H9 (cell line): ENCODE results near the gene ERVFRD-1. TPM values are rescaled to one million over a fixed set of nuclear protein-coding genes. Genes with fewer than 3 reads are reported as not detected.

ENCODE experiments used
- DNase-seq: peaks from one replicate; pipeline ENCODE4 v3.0.0-alpha.2; 2017
- H2AFZ ChIP-seq: one replicate; pipeline ENCODE4 v1.6.1; 2013; ENCODE audit warnings: mild to moderate bottlenecking, low read length, control low read depth, moderate library complexity
- H2AK5ac ChIP-seq: 2 replicates; pipeline ENCODE4 v1.6.1; 2013; ENCODE audit warnings: low read length, control low read depth, mixed read lengths; ENCODE audit not compliant: insufficient read length
- H2BK120ac ChIP-seq: one replicate; pipeline ENCODE4 v1.6.1; 2013; ENCODE audit warnings: low read depth, mild to moderate bottlenecking, low read length, control low read depth, inconsistent platforms; ENCODE audit not compliant: poor library complexity, severe bottlenecking
- H2BK12ac ChIP-seq: 2 replicates; pipeline ENCODE4 v1.6.1; 2013; ENCODE audit warnings: low read length, control low read depth, mixed read lengths, low read depth; ENCODE audit not compliant: insufficient read length
- H2BK15ac ChIP-seq: 2 replicates; pipeline ENCODE4 v1.6.1; 2013; ENCODE audit warnings: low read depth, low read length, control low read depth
- H2BK20ac ChIP-seq: one replicate; pipeline ENCODE4 v1.6.1; 2013; ENCODE audit warnings: low read depth, mild to moderate bottlenecking, low read length, control low read depth, inconsistent platforms; ENCODE audit not compliant: poor library complexity, severe bottlenecking
- H2BK5ac ChIP-seq: 2 replicates; pipeline ENCODE4 v1.6.1; 2013; ENCODE audit warnings: low read length, control low read depth, mixed read lengths; ENCODE audit not compliant: insufficient read length
- H3K14ac ChIP-seq: 2 replicates; pipeline ENCODE4 v1.6.1; 2013; ENCODE audit warnings: low read length, control low read depth; ENCODE audit not compliant: insufficient read depth
- H3K18ac ChIP-seq: 2 replicates; pipeline ENCODE4 v1.6.1; 2013; ENCODE audit warnings: low read depth, mild to moderate bottlenecking, mixed read lengths, low read length, control low read depth; ENCODE audit not compliant: insufficient read length
- H3K23ac ChIP-seq: 2 replicates; pipeline ENCODE4 v1.6.1; 2013; ENCODE audit warnings: low read length, control low read depth, mixed read lengths, low read depth; ENCODE audit not compliant: insufficient read length
- H3K23me2 ChIP-seq: 2 replicates; pipeline ENCODE4 v1.6.1; 2013; ENCODE audit warnings: low read depth, mild to moderate bottlenecking, mixed read lengths, low read length, control low read depth; ENCODE audit not compliant: insufficient read length, poor library complexity, severe bottlenecking
- H3K27ac ChIP-seq: 2 replicates; pipeline ENCODE4 v1.5.1; 2013; ENCODE audit warnings: low read length, control low read depth, mixed read lengths, low read depth; ENCODE audit not compliant: insufficient read length
- H3K27me3 ChIP-seq: 2 replicates; pipeline ENCODE4 v1.6.1; 2013; ENCODE audit warnings: low read length, control low read depth, inconsistent platforms; ENCODE audit not compliant: insufficient read depth
- H3K4ac ChIP-seq: 2 replicates; pipeline ENCODE4 v1.6.1; 2013; ENCODE audit warnings: low read depth, mild to moderate bottlenecking, control low read depth, inconsistent platforms, low read length, moderate library complexity
- H3K4me1 ChIP-seq: 2 replicates; pipeline ENCODE4 v1.6.1; 2013; ENCODE audit warnings: low read length, control low read depth, inconsistent platforms; ENCODE audit not compliant: insufficient read depth
- H3K4me2 ChIP-seq: 2 replicates; pipeline ENCODE4 v1.6.1; 2013; ENCODE audit warnings: low read length, control low read depth, mixed read lengths; ENCODE audit not compliant: insufficient read length, insufficient read depth
- H3K56ac ChIP-seq: 2 replicates; pipeline ENCODE4 v1.6.1; 2013; ENCODE audit warnings: low read depth, mild to moderate bottlenecking, mixed read lengths, low read length, control low read depth; ENCODE audit not compliant: insufficient read length
- H3K79me1 ChIP-seq: 2 replicates; pipeline ENCODE4 v1.6.1; 2013; ENCODE audit warnings: low read depth, mild to moderate bottlenecking, moderate library complexity, low read length, control low read depth, inconsistent platforms; ENCODE audit not compliant: insufficient read depth, poor library complexity, severe bottlenecking
- H3K79me2 ChIP-seq: 2 replicates; pipeline ENCODE4 v1.6.1; 2013; ENCODE audit warnings: low read length, control low read depth, inconsistent platforms; ENCODE audit not compliant: insufficient read depth
- H3K9ac ChIP-seq: 2 replicates; pipeline ENCODE4 v1.6.1; 2013; ENCODE audit warnings: low read length, control low read depth, mixed read lengths; ENCODE audit not compliant: insufficient read length; ENCODE audit errors: extremely low read depth
- H3K9me3 ChIP-seq: one replicate; pipeline ENCODE4 v1.6.1; 2013; ENCODE audit warnings: low read depth, low read length, inconsistent platforms; ENCODE audit not compliant: control insufficient read depth
- H3T11ph ChIP-seq: one replicate; pipeline ENCODE4 v1.6.1; 2013; ENCODE audit warnings: mild to moderate bottlenecking, low read length, control low read depth, inconsistent platforms
- H4K20me1 ChIP-seq: one replicate; pipeline ENCODE4 v1.6.1; 2013; ENCODE audit not compliant: control insufficient read depth, insufficient read length, insufficient read depth
- H4K5ac ChIP-seq: 2 replicates; pipeline ENCODE4 v1.6.1; 2013; ENCODE audit warnings: low read depth, mild to moderate bottlenecking, mixed read lengths, low read length, control low read depth; ENCODE audit not compliant: insufficient read length
- H4K8ac ChIP-seq: replicated peaks from 2 replicates; pipeline ENCODE4 v1.6.1; 2013; ENCODE audit warnings: low read length, control low read depth, mixed read lengths, low read depth; ENCODE audit not compliant: insufficient read length
- H4K91ac ChIP-seq: 2 replicates; pipeline ENCODE4 v1.6.1; 2013; ENCODE audit warnings: low read depth, mild to moderate bottlenecking, moderate library complexity, mixed read lengths, low read length, control low read depth; ENCODE audit not compliant: insufficient read length
- H3K27ac Mint-ChIP-seq, 3 experiments: 2 replicates in 2 of 3; 3 replicates in 1 of 3; pipeline ENCODE4 v1.8.0; 2020 to 2021; ENCODE audit warnings: mixed read lengths in 3 of 3, mild to moderate bottlenecking in 1 of 3, moderate library complexity in 1 of 3
- H3K27me3 Mint-ChIP-seq: 2 replicates; pipeline ENCODE4 v1.8.0; 2021; ENCODE audit warnings: low read depth, mild to moderate bottlenecking, moderate library complexity, mixed read lengths
- H3K36me3 Mint-ChIP-seq, 3 experiments: 2 replicates in 2 of 3; 3 replicates in 1 of 3; pipeline ENCODE4 v1.8.0; 2020 to 2021; ENCODE audit warnings: low read depth in 3 of 3, mixed read lengths in 3 of 3; ENCODE audit not compliant: insufficient read depth in 1 of 3
- H3K4me1 Mint-ChIP-seq, 2 experiments: 2 replicates each; pipeline ENCODE4 v1.8.0; 2020; ENCODE audit warnings: mixed read lengths in 2 of 2
- H3K4me3 Mint-ChIP-seq, 2 experiments: 2 replicates in 1 of 2; 3 replicates in 1 of 2; pipeline ENCODE4 v1.8.0; 2020 to 2021; ENCODE audit warnings: mild to moderate bottlenecking in 2 of 2, mixed read lengths in 2 of 2, moderate library complexity in 1 of 2
- H3K9me3 Mint-ChIP-seq, 2 experiments: 2 replicates in 1 of 2; 3 replicates in 1 of 2; pipeline ENCODE4 v1.8.0; 2020; ENCODE audit warnings: mild to moderate bottlenecking in 2 of 2, mixed read lengths in 2 of 2, moderate library complexity in 1 of 2
- WGBS: extraction: QIAGEN DNeasy Blood & Tissue Kit; methylation state at CpG from one replicate; pipeline ENCODE4 v1.1.7; 2013; ENCODE audit warnings: missing lambda C conversion rate, low lambda C conversion rate, mixed read lengths; ENCODE audit not compliant: insufficient read length; ENCODE audit errors: extremely low coverage; 5-methylcytosine and 5-hydroxymethylcytosine counted together
- total RNA-seq: library from RNA; stranded (reverse); gene quantifications from 2 replicates; pipeline ENCODE4 v1.2.1, GENCODE V29; 2021
- TF ChIP-seq, protein P1 (sequence below): fragments of 200-600 bp; sonication (generic); conservative IDR thresholded peaks from 3 replicates; pipeline ENCODE4 v1.8.0; 2021; ENCODE audit warnings: antibody characterized with exemption, mild to moderate bottlenecking

ERVFRD-1 gene
- total RNA-seq, 1 experiment from 2014 or later = not detected

DNA sequence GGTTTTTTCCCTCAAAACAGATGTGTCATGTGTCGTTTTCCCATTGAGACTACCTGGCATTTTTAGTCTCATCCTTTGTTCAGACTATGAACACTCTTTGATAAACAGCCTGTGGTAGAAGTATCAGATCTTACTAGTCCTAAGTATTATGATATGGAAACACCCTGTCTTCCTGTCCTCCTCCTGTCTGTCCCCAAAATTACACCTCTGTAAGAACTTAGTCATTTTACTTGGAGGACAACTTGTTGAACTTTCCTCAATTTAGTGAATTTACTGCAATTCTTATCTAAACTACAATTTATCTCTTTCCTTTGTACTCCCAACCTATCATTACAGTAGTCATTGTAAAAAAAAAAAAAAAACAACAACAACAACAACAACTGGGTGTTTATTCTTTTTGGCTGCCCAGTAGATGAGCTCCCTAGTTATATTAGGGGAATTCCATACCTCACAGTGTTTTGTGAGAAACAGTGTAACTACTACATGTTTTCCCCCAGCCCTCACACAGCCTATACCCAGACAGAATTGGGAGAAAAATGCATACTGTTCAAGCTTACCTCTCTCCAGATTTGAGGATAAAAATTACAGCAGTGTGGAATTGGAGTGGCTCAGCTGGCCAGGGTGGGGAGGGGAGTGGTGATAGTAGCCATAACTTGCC lies 18.5 kb upstream of the ERVFRD-1 start:
- Histone ChIP-seq H2BK120ac (no peak overlapping the region), H3K27ac (no peak overlapping the region), H3K79me1 (peaks cover 3% of the 10 kb centered on the region), H3K56ac (no peak overlapping the region), H2BK12ac (no peak overlapping the region), H3K4ac (no peak overlapping the region), H2AK5ac (no peak overlapping the region), H3K4me1 (peaks cover 6% of the 10 kb centered on the region; the same call in 1 of the 2 replicates), H2BK5ac (no peak overlapping the region), H3K27me3 (no peaks in the 10 kb centered on the region), H3K18ac (no peak overlapping the region), H3T11ph (no peak overlapping the region), H3K9me3 (no peaks in the 10 kb centered on the region), H3K79me2 (peaks cover 5% of the 10 kb centered on the region; the same call in 1 of the 2 replicates), H3K14ac (no peak overlapping the region), H2BK15ac (no peak overlapping the region), H4K5ac (no peak overlapping the region), H3K9ac (no peak overlapping the region), H3K4me2 (no peak overlapping the region), H2AFZ (no peak overlapping the region), H3K23ac (no peak overlapping the region), H2BK20ac (no peak overlapping the region), H4K91ac (no peak overlapping the region), H4K8ac (no peak overlapping the region), H4K20me1 (no peaks in the 10 kb centered on the region), H3K23me2 (no peaks in the 10 kb centered on the region)
- no CpG with 5 or more reads among the region's 1 CpG for WGBS
- TF ChIP-seq, protein P1, sequence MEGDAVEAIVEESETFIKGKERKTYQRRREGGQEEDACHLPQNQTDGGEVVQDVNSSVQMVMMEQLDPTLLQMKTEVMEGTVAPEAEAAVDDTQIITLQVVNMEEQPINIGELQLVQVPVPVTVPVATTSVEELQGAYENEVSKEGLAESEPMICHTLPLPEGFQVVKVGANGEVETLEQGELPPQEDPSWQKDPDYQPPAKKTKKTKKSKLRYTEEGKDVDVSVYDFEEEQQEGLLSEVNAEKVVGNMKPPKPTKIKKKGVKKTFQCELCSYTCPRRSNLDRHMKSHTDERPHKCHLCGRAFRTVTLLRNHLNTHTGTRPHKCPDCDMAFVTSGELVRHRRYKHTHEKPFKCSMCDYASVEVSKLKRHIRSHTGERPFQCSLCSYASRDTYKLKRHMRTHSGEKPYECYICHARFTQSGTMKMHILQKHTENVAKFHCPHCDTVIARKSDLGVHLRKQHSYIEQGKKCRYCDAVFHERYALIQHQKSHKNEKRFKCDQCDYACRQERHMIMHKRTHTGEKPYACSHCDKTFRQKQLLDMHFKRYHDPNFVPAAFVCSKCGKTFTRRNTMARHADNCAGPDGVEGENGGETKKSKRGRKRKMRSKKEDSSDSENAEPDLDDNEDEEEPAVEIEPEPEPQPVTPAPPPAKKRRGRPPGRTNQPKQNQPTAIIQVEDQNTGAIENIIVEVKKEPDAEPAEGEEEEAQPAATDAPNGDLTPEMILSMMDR = no peak
- peaks cover 6 to 19% (median 17%) of the 10 kb centered on the region in 3 experiments; a peak in 6 of 7 replicates for H3K36me3 Mint-ChIP-seq
- H3K4me1 Mint-ChIP-seq = peaks cover 20 to 25% of the 10 kb centered on the region in 2 experiments
- no peaks in the 10 kb centered on the region for H3K27me3 Mint-ChIP-seq
- no peak for DNase-seq
- H3K27ac Mint-ChIP-seq = no peak overlapping the region
- no peak overlapping the region for H3K4me3 Mint-ChIP-seq
- no peaks in the 10 kb centered on the region for H3K9me3 Mint-ChIP-seq
